Stimulated activated CD4-positive, alpha-beta T cell treated with anti-CD3 and anti-CD28 coated beads, TNF-alpha, amount 100 ng/mL, for 1 hour (primary cell): ENCODE measurements around the gene ABCB11.
"Not testable (repeated sequence)": the region's sequence is repeated elsewhere in the genome, so short reads cannot be mapped to it uniquely, and the experiment has no call there.

Experiments
- DNase-seq, 3 donors: peaks; one replicate each; pipeline ENCODE4 v3.0.0-alpha.2; 2020; ENCODE audit warnings: low read depth in 3 of 3, low spot score in 1 of 3

Gene ABCB11

GRCh38 chr2:169046440-169047151, 15.5 kb upstream of the ABCB11 start:
- DNase-seq: no peak

- DNase-seq: no peak
Observed at GRCh38 chr2:169042856-169043255, 11.7 kb upstream of the ABCB11 start.

- DNase-seq: no peak
Observed at GRCh38 chr2:169041594-169041993, 10.5 kb upstream of the ABCB11 start.

GRCh38 chr2:169039702-169040101, 8.6 kb upstream of the ABCB11 start:
- no peak for DNase-seq

GRCh38 chr2:169038338-169038757, 7.2 kb upstream of the ABCB11 start:
- DNase-seq: no peak

GRCh38 chr2:169036736-169037440, 5.8 kb upstream of the ABCB11 start:
- no peak for DNase-seq

GRCh38 chr2:169035887-169036286, 4.8 kb upstream of the ABCB11 start:
- DNase-seq: no peak

- no peak for DNase-seq
Observed at GRCh38 chr2:169034984-169035544, 3.9 kb upstream of the ABCB11 start.

- no peak for DNase-seq
Observed at GRCh38 chr2:169034256-169034655, 3.1 kb upstream of the ABCB11 start.

GRCh38 chr2:169029341-169029740, 1.8 kb downstream of the ABCB11 start:
- DNase-seq: no peak

- no peak for DNase-seq
Observed at GRCh38 chr2:169027234-169027633, 3.9 kb downstream of the ABCB11 start.

GRCh38 chr2:169026056-169026455, 5.1 kb downstream of the ABCB11 start:
- DNase-seq: no peak

GRCh38 chr2:169023161-169023560, 8.0 kb downstream of the ABCB11 start:
- DNase-seq: no peak

GRCh38 chr2:169018390-169018789, 12.7 kb downstream of the ABCB11 start:
- DNase-seq: no peak

- DNase-seq: no peak
Observed at GRCh38 chr2:169015943-169016342, 15.2 kb downstream of the ABCB11 start.

- DNase-seq: no peak
Observed at GRCh38 chr2:169014780-169015179, 16.3 kb downstream of the ABCB11 start.

GRCh38 chr2:169013628-169014026, 17.5 kb downstream of the ABCB11 start:
- no peak for DNase-seq

- DNase-seq: no peak
Observed at GRCh38 chr2:169012812-169013627, 18.1 kb downstream of the ABCB11 start.

- not testable (repeated sequence) for DNase-seq
Observed at GRCh38 chr2:169012191-169012792, 18.8 kb downstream of the ABCB11 start.

- DNase-seq: no peak
Observed at GRCh38 chr2:169011698-169012097, 19.4 kb downstream of the ABCB11 start.
